Ovary (tissue), 3 donors: Measurements from ENCODE around the gene TPM1.

Source experiments
- CTCF ChIP-seq, 3 donors: fragments of 450-650 bp in 2 of 3; fragments of 200-600 bp in 1 of 3; IDR thresholded peaks; one replicate each; pipeline versions ENCODE4 v1.5.1 to v1.8.0; 2016 to 2022; ENCODE audit warnings: antibody characterized with exemption in 3 of 3, mild to moderate bottlenecking in 1 of 3
- EP300 ChIP-seq: sonication (generic); formaldehyde crosslinking; IDR thresholded peaks from one replicate; pipeline ENCODE4 v1.6.1; 2017; ENCODE audit warnings: antibody characterized with exemption
- POLR2A ChIP-seq: fragments of 450-650 bp; IDR thresholded peaks from one replicate; pipeline ENCODE4 v1.6.1; 2017; ENCODE audit warnings: antibody characterized with exemption, mild to moderate bottlenecking, moderate library complexity
- donor health status: DM: no; HTN: no; CAD: no.

GRCh38 chr15:63065262-63066221 is 23.0 kb downstream of the TPM1 start:
- TF ChIP-seq EP300 (no peak), POLR2A (no peak), CTCF (IDR thresholded peaks at IDR 0.05) (no peak)
